HEK293 (cell line): ENCODE results near the gene KCTD19.

Experiments used
- CTCF ChIA-PET: fragments of 350-600 bp; formaldehyde crosslinking; extraction: SDS; loops from one replicate; lab custom pipeline; 2021; ENCODE audit warnings: antibody characterized with exemption; lab: Yijun Ruan, JAX
- POLR2A ChIA-PET: fragments of 300-600 bp; formaldehyde crosslinking; extraction: SDS; loops from one replicate; lab custom pipeline; 2020; ENCODE audit warnings: antibody characterized with exemption, inconsistent platforms; lab: Yijun Ruan, JAX
- H3K27ac ChIP-seq: fragments of 200-500 bp; sonication (Bioruptor generic); 2 replicates; pipeline ENCODE4 v1.5.1; 2014; ENCODE audit warnings: low read depth, low read length, control low read depth, inconsistent platforms; ENCODE audit errors: extremely low read depth
- H3K36me3 ChIP-seq, 2 experiments: fragments of 200-500 bp in 1 of 2; sonication (Bioruptor generic) in 1 of 2; 1 replicate in 1 of 2; 2 replicates in 1 of 2; pipeline ENCODE4 v1.5.1; 2014 to 2017; ENCODE audit warnings: inconsistent platforms in 2 of 2, low read length in 2 of 2; ENCODE audit not compliant: control insufficient read depth in 2 of 2, insufficient read depth in 1 of 2
- H3K4me1 ChIP-seq: fragments of 200-500 bp; sonication (Bioruptor generic); 2 replicates; pipeline ENCODE4 v1.5.1; 2014; ENCODE audit warnings: mild to moderate bottlenecking, low read length, inconsistent platforms; ENCODE audit not compliant: control insufficient read depth, insufficient read depth
- H3K4me3 ChIP-seq: 2 replicates; pipeline ENCODE4 v1.5.1; 2011; ENCODE audit warnings: low read depth, mild to moderate bottlenecking, control low read depth, low read length, moderate library complexity
- H3K9me3 ChIP-seq: fragments of 200-500 bp; sonication (Bioruptor generic); 2 replicates; pipeline ENCODE4 v1.5.1; 2014; ENCODE audit warnings: low read depth, low read length, inconsistent platforms; ENCODE audit not compliant: control insufficient read depth, insufficient read depth
- BCL11A ChIP-seq: fragments of 450-650 bp; formaldehyde crosslinking; IDR thresholded peaks from 2 replicates; pipeline ENCODE4 v1.5.1; 2016; ENCODE audit warnings: low read depth, missing biosample characterization, missing genetic modification characterization
- EGR2 ChIP-seq: fragments of 450-650 bp; formaldehyde crosslinking; IDR thresholded peaks from 2 replicates; pipeline ENCODE4 v1.5.1; 2016; ENCODE audit warnings: low read depth, missing biosample characterization, missing genetic modification characterization
- FEZF1 ChIP-seq: fragments of 450-650 bp; formaldehyde crosslinking; IDR thresholded peaks from 2 replicates; pipeline ENCODE4 v1.5.1; 2016; ENCODE audit warnings: missing biosample characterization, missing genetic modification characterization
- HOXD13 ChIP-seq: sonication (generic); formaldehyde crosslinking; IDR thresholded peaks from 2 replicates; pipeline ENCODE4 v1.8.0; 2022; ENCODE audit warnings: missing genetic modification reagents, borderline replicate concordance
- KLF1 ChIP-seq: fragments of 450-650 bp; formaldehyde crosslinking; IDR thresholded peaks from 2 replicates; pipeline ENCODE4 v1.5.1; 2016; ENCODE audit warnings: missing biosample characterization, missing genetic modification characterization
- KLF10 ChIP-seq: fragments of 450-650 bp; IDR thresholded peaks from 2 replicates; pipeline ENCODE4 v1.5.1; 2018; ENCODE audit warnings: missing biosample characterization, mild to moderate bottlenecking, missing genetic modification characterization
- SALL2 ChIP-seq: fragments of 450-650 bp; formaldehyde crosslinking; IDR thresholded peaks from 2 replicates; pipeline ENCODE4 v1.5.0; 2017; ENCODE audit warnings: missing biosample characterization, mild to moderate bottlenecking, missing genetic modification characterization, borderline replicate concordance
- SCRT1 ChIP-seq: fragments of 450-650 bp; formaldehyde crosslinking; IDR thresholded peaks from 2 replicates; pipeline ENCODE4 v1.5.1; 2016; ENCODE audit warnings: missing biosample characterization, missing genetic modification characterization, borderline replicate concordance
- SP2 ChIP-seq: fragments of 450-650 bp; formaldehyde crosslinking; IDR thresholded peaks from 2 replicates; pipeline ENCODE4 v1.5.1; 2016; ENCODE audit warnings: missing biosample characterization, missing genetic modification characterization
- YY1 ChIP-seq: fragments of 450-650 bp; formaldehyde crosslinking; IDR thresholded peaks from 2 replicates; pipeline ENCODE4 v1.5.1; 2018; ENCODE audit warnings: missing biosample characterization, missing genetic modification characterization
- ZBTB21 ChIP-seq: fragments of 450-650 bp; formaldehyde crosslinking; IDR thresholded peaks from 2 replicates; pipeline ENCODE4 v1.5.1; 2017; ENCODE audit warnings: missing biosample characterization, missing genetic modification characterization
- ZBTB48 ChIP-seq: fragments of 450-650 bp; formaldehyde crosslinking; IDR thresholded peaks from 2 replicates; pipeline ENCODE4 v1.5.1; 2016; ENCODE audit warnings: missing biosample characterization, missing genetic modification characterization
- ZIC2 ChIP-seq: fragments of 450-650 bp; formaldehyde crosslinking; IDR thresholded peaks from 2 replicates; pipeline ENCODE4 v1.5.1; 2016; ENCODE audit warnings: missing biosample characterization, missing genetic modification characterization
- ZNF114 ChIP-seq: fragments of 450-650 bp; formaldehyde crosslinking; IDR thresholded peaks from 2 replicates; pipeline ENCODE4 v1.5.0; 2017; ENCODE audit warnings: missing biosample characterization, missing genetic modification characterization
- ZNF19 ChIP-seq: fragments of 450-650 bp; formaldehyde crosslinking; IDR thresholded peaks from 2 replicates; pipeline ENCODE4; 2016; ENCODE audit warnings: missing biosample characterization, missing genetic modification characterization, low read depth
- ZNF24 ChIP-seq: fragments of 450-650 bp; formaldehyde crosslinking; IDR thresholded peaks from 2 replicates; pipeline ENCODE4 v1.5.1; 2016; ENCODE audit warnings: missing biosample characterization, missing genetic modification characterization
- ZNF248 ChIP-seq: fragments of 450-650 bp; formaldehyde crosslinking; IDR thresholded peaks from 2 replicates; pipeline ENCODE4 v1.5.1; 2017; ENCODE audit warnings: missing biosample characterization, missing genetic modification characterization
- ZNF266 ChIP-seq: fragments of 450-650 bp; formaldehyde crosslinking; IDR thresholded peaks from 2 replicates; pipeline ENCODE4 v1.5.1; 2016; ENCODE audit warnings: missing biosample characterization, missing genetic modification characterization, low read depth
- ZNF292 ChIP-seq: fragments of 450-650 bp; formaldehyde crosslinking; IDR thresholded peaks from 2 replicates; pipeline ENCODE4 v1.5.1; 2016; ENCODE audit warnings: low read depth, missing biosample characterization, missing genetic modification characterization, borderline replicate concordance
- ZNF311 ChIP-seq: fragments of 450-650 bp; formaldehyde crosslinking; IDR thresholded peaks from 2 replicates; pipeline ENCODE4 v1.5.1; 2017; ENCODE audit warnings: missing biosample characterization, missing genetic modification characterization, borderline replicate concordance
- ZNF391 ChIP-seq: fragments of 450-650 bp; formaldehyde crosslinking; IDR thresholded peaks from 2 replicates; pipeline ENCODE4 v1.5.1; 2016; ENCODE audit warnings: low read depth, missing biosample characterization, missing genetic modification characterization, borderline replicate concordance
- ZNF416 ChIP-seq: fragments of 450-650 bp; formaldehyde crosslinking; IDR thresholded peaks from 2 replicates; pipeline ENCODE4 v1.5.1; 2016; ENCODE audit warnings: missing biosample characterization, missing genetic modification characterization
- ZNF433 ChIP-seq: fragments of 450-650 bp; formaldehyde crosslinking; IDR thresholded peaks from 2 replicates; pipeline ENCODE4 v1.5.1; 2016; ENCODE audit warnings: missing biosample characterization, missing genetic modification characterization, low read depth
- ZNF48 ChIP-seq: fragments of 450-650 bp; formaldehyde crosslinking; IDR thresholded peaks from 2 replicates; pipeline ENCODE4 v1.5.1; 2016; ENCODE audit warnings: missing biosample characterization, missing genetic modification characterization
- ZNF549 ChIP-seq: fragments of 450-650 bp; IDR thresholded peaks from 2 replicates; pipeline ENCODE4 v1.5.1; 2018; ENCODE audit warnings: missing biosample characterization, missing genetic modification characterization, mild to moderate bottlenecking, inconsistent platforms, moderate library complexity
- ZNF558 ChIP-seq: fragments of 450-650 bp; formaldehyde crosslinking; IDR thresholded peaks from 2 replicates; pipeline ENCODE4 v1.5.1; 2016; ENCODE audit warnings: missing biosample characterization, missing genetic modification characterization
- ZNF585B ChIP-seq: fragments of 450-650 bp; formaldehyde crosslinking; IDR thresholded peaks from 2 replicates; pipeline ENCODE4 v1.5.1; 2016; ENCODE audit warnings: missing biosample characterization, missing genetic modification characterization
- ZNF600 ChIP-seq: fragments of 450-650 bp; formaldehyde crosslinking; IDR thresholded peaks from 2 replicates; pipeline ENCODE4 v1.5.1; 2016; ENCODE audit warnings: missing biosample characterization, missing genetic modification characterization
- ZNF623 ChIP-seq: fragments of 450-650 bp; formaldehyde crosslinking; IDR thresholded peaks from 2 replicates; pipeline ENCODE4 v1.5.1; 2016; ENCODE audit warnings: missing biosample characterization, missing genetic modification characterization
- ZNF677 ChIP-seq: fragments of 450-650 bp; IDR thresholded peaks from 2 replicates; pipeline ENCODE4 v1.5.0; 2018; ENCODE audit warnings: missing biosample characterization, mild to moderate bottlenecking, missing genetic modification characterization, moderate library complexity
- ZNF837 ChIP-seq: fragments of 450-650 bp; formaldehyde crosslinking; IDR thresholded peaks from 2 replicates; pipeline ENCODE4 v1.5.1; 2016; ENCODE audit warnings: missing biosample characterization, missing genetic modification characterization
- ZSCAN30 ChIP-seq: fragments of 450-650 bp; IDR thresholded peaks from 2 replicates; pipeline ENCODE4 v1.5.1; 2018; ENCODE audit warnings: missing biosample characterization, mild to moderate bottlenecking, missing genetic modification characterization, moderate library complexity
- TF ChIP-seq, protein P1 (sequence below): fragments of 450-650 bp; formaldehyde crosslinking; IDR thresholded peaks from 2 replicates; pipeline ENCODE4 v1.5.1; 2016; ENCODE audit warnings: missing biosample characterization, missing genetic modification characterization, borderline replicate concordance
- TF ChIP-seq, protein P2 (sequence below): fragments of 450-650 bp; formaldehyde crosslinking; IDR thresholded peaks from 2 replicates; pipeline ENCODE4 v1.5.1; 2017; ENCODE audit warnings: missing biosample characterization, missing genetic modification characterization

The KCTD19 gene

GRCh38 chr16:67248073-67248400 is 78.5 kb downstream of the KCTD19 start (continued):
- no peak for TF ChIP-seq ZNF266 (tag by site-specific recombination)
- TF ChIP-seq ZNF837 (tag by site-specific recombination): no peak
- TF ChIP-seq SALL2 (tag by site-specific recombination): no peak

DNA sequence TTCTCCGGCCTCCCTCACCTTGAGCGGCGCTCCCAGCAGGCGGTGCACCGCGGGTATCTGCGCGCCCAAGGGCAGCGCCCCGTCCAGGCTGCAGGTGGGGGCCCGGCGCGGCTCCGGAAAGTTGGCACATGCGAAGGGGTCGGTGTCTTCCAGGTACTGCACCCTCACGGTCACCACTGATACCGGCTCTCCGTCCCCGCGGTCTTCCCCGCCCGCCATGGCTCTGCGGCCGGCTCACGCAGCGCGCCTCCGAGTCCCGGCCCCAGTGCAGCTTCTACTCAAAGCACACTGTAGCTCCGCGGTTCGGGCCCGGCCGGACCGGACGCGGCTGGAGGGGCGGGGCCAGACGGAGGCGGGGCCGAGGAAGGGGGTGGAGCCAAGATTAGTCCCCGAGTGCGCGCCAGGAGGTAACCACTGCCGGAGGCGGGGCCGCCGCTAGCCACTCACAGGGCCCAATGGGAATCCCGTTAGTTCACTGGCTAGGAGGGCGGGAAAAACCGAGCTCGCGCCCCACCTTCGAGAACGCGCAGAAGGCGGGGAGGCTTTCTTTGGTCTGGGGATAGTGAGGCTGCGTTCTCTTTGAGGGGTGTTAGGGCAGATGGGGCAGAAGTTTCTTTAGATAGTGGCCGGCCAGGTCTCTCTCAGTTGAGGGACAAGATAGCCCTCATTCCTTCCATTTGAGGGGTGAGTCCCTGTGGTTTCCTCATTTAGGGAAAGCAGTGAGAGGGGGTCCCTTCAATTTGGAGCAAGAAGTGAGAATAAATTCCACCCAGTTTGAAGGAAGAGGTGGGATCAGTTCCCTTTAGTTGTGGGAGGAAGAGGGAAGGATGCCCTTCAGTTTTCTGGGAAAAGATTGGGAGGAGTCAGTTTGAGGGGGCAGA is 79.1 kb downstream of the KCTD19 start, which contains the start of gene FHOD1:
TSS of gene FHOD1 (minus strand) at position 290 of the 881 bp plus-strand sequence. CDS start at position 219, 71 bp downstream.
- CTCF ChIA-PET: interaction anchor here (0.6 to 2.3 kb wide), 4 partner anchors 12 to 217 kb away, joined by 3 to 7 read pairs (median 3); no protein-coding TSS in a partner anchor
- Histone ChIP-seq H3K27ac (peak within 1 kb of the TSS; percentile 75), H3K4me3 (peak within 1 kb of the TSS; percentile 69)
- TF ChIP-seq ZNF623 (tag by site-specific recombination) (no peak), ZNF416 (tag by site-specific recombination) (no peak), EGR2 (no peak), ZNF600 (tag by site-specific recombination) (peak; percentile 67), ZNF114 (tag by site-specific recombination) (no peak), ZNF48 (no peak), ZSCAN30 (tag by site-specific recombination) (peak; percentile 33), ZNF24 (tag by site-specific recombination) (0 out of 2 replicates have a peak, but pooled peaks have one; percentile 8), SP2 (peak; percentile 95), HOXD13 (CRISPR knock-in tag) (no peak), ZNF19 (no peak), ZNF677 (tag by site-specific recombination) (no peak), KLF10 (tag by site-specific recombination) (peak; percentile 97), ZBTB48 (tag by site-specific recombination) (no peak), ZNF292 (tag by site-specific recombination) (no peak), ZNF549 (tag by site-specific recombination) (no peak), ZNF248 (tag by site-specific recombination) (no peak), ZNF558 (tag by site-specific recombination) (no peak), SCRT1 (no peak), ZNF585B (tag by site-specific recombination) (no peak), BCL11A (tag by site-specific recombination) (peak; percentile 35; the same call in 1 of the 2 replicates), KLF1 (tag by site-specific recombination) (0 out of 2 replicates have a peak, but pooled peaks have one; percentile 17), FEZF1 (tag by site-specific recombination) (no peak), YY1 (tag by site-specific recombination) (no peak), ZIC2 (tag by site-specific recombination) (peak; percentile 59), ZNF391 (tag by site-specific recombination) (0 out of 2 replicates have a peak, but pooled peaks have one; percentile 45), ZNF433 (tag by site-specific recombination) (no peak), ZBTB21 (tag by site-specific recombination) (no peak), ZNF311 (no peak)
- TF ChIP-seq, protein P1, sequence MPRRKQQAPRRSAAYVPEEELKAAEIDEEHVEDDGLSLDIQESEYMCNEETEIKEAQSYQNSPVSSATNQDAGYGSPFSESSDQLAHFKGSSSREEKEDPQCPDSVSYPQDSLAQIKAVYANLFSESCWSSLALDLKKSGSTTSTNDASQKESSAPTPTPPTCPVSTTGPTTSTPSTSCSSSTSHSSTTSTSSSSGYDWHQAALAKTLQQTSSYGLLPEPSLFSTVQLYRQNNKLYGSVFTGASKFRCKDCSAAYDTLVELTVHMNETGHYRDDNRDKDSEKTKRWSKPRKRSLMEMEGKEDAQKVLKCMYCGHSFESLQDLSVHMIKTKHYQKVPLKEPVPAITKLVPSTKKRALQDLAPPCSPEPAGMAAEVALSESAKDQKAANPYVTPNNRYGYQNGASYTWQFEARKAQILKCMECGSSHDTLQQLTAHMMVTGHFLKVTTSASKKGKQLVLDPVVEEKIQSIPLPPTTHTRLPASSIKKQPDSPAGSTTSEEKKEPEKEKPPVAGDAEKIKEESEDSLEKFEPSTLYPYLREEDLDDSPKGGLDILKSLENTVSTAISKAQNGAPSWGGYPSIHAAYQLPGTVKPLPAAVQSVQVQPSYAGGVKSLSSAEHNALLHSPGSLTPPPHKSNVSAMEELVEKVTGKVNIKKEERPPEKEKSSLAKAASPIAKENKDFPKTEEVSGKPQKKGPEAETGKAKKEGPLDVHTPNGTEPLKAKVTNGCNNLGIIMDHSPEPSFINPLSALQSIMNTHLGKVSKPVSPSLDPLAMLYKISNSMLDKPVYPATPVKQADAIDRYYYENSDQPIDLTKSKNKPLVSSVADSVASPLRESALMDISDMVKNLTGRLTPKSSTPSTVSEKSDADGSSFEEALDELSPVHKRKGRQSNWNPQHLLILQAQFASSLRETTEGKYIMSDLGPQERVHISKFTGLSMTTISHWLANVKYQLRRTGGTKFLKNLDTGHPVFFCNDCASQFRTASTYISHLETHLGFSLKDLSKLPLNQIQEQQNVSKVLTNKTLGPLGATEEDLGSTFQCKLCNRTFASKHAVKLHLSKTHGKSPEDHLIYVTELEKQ (tag by site-specific recombination): no peak
- TF ChIP-seq, protein P2, sequence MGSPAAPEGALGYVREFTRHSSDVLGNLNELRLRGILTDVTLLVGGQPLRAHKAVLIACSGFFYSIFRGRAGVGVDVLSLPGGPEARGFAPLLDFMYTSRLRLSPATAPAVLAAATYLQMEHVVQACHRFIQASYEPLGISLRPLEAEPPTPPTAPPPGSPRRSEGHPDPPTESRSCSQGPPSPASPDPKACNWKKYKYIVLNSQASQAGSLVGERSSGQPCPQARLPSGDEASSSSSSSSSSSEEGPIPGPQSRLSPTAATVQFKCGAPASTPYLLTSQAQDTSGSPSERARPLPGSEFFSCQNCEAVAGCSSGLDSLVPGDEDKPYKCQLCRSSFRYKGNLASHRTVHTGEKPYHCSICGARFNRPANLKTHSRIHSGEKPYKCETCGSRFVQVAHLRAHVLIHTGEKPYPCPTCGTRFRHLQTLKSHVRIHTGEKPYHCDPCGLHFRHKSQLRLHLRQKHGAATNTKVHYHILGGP (tag by site-specific recombination): no peak

More for the DNA sequence above, 79.1 kb downstream of the KCTD19 start, which contains the start of gene FHOD1:
- Histone ChIP-seq H3K9me3 (no peaks in the 10 kb centered on the region), H3K36me3 (peaks cover 0 to 4% of the 10 kb centered on the region in 2 experiments; a peak in 1 of 3 replicates), H3K4me1 (peaks cover 9% of the 10 kb centered on the region)
- POLR2A ChIA-PET: interaction anchor here (0.5 to 7.4 kb wide), 16 partner anchors 10 to 285 kb away, joined by 3 to 109 read pairs (median 4); partner anchors contain the start of genes ATP6V0D1, EXOC3L1, LRRC36 and TMEM208
